SK-N-MC (cell line): ENCODE results near the gene TTN.

Experiments
- EZH2 ChIP-seq: fragments of 200-600 bp; sonication (generic); IDR thresholded peaks from one replicate; pipeline ENCODE4 v1.6.1; 2017; ENCODE audit warnings: antibody characterized with exemption
- POLR2AphosphoS5 ChIP-seq: IDR thresholded peaks from 2 replicates; pipeline ENCODE4 v1.6.1; 2012; ENCODE audit warnings: mild to moderate bottlenecking, low read depth, low read length, borderline replicate concordance

DNA sequence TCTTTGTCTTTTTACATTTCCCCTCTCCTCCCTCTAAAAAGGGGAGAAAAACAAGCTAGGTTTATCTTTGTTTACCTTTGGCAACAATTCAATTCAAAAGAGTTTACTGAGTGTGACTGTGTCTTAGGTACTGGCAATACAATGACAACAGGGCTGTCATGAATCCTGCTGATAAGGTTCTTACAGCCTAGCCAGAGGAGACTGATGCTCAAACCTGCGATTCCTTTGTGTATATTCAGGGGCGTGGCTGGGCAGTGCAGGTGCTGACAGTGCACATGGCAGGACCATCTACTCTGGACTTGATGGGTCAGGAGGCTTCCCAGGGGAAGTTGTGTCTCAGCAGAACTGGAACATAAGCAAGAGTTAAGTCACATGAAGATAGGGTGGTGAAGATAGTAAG lies 23.2 kb upstream of the TTN start:
- TF ChIP-seq POLR2AphosphoS5 (no peak), EZH2 (no peak)
